T follicular helper cell (primary cell): Measurements from ENCODE around the gene FPR2.
"Not testable (repeated sequence)": the region's sequence is repeated elsewhere in the genome, so short reads cannot be mapped to it uniquely, and the experiment has no call there.

Experiments used
- DNase-seq: peaks from one replicate; pipeline ENCODE4 v3.0.0-alpha.2; 2020; ENCODE audit warnings: low read depth

The FPR2 gene

DNA sequence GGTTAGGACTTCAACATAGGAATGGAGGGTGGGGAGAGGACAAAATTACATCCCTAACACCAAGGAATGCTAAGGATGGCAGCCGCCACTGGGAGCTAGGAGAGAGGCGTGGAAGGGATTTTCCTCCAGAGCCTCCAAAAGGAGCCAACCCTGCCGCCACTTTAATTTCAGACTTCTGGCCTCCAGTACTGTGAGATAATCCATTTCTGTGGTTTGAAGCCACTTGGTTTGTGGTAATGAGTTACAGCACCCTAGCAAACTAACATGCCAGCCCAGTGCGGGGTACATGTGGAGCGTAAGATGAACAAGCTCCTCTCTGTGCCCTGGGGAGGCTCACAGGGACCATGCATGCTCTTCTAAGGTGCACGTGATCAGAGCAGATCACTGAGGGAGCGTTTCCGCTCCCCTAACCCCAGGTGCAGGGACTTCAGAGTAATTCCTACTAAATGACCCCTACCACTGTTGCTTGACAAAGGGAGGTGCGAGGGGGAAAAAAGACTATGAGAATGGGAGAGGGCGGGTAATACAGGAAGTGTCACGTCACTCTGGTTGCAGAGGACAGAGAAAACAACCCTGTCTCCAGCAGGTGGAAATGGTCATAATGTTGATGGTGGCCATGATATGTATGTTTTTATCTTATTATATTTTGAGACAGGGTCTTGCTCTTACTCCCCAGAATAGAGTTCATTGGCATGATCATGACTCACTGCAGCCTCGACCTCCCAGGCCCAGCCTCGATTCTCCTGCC is 21.3 kb upstream of the FPR2 start:
- no peak for DNase-seq

DNA sequence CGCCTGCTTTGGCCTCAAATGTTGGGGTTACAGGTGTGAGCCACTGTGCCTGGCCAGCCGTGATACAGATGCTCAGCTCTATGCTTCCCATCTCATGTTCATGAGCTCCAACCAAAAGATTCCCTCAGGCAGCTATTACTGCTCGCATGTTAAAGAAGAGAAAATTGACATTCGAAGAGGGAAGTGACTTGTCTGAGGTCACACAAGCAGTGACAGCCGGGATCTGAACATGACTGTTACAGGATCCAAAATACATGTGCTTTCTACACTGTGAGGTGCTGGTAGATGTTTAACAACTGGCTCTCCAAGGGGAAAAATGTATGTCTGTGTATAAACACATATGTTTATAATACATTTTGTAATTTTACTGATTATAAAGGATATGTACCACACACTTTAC is 20.6 kb upstream of the FPR2 start:
- no peak for DNase-seq

- no peak for DNase-seq
Measured at GRCh38 chr19:51742789-51743188, 18.2 kb upstream of the FPR2 start.

- DNase-seq, result no peak
Measured at GRCh38 chr19:51743405-51743804, 17.6 kb upstream of the FPR2 start.

- DNase-seq, result no peak
Measured at GRCh38 chr19:51746731-51747130, 14.2 kb upstream of the FPR2 start.

GRCh38 chr19:51749979-51750378 is 11.0 kb upstream of the FPR2 start:
- DNase-seq, result no peak

DNA sequence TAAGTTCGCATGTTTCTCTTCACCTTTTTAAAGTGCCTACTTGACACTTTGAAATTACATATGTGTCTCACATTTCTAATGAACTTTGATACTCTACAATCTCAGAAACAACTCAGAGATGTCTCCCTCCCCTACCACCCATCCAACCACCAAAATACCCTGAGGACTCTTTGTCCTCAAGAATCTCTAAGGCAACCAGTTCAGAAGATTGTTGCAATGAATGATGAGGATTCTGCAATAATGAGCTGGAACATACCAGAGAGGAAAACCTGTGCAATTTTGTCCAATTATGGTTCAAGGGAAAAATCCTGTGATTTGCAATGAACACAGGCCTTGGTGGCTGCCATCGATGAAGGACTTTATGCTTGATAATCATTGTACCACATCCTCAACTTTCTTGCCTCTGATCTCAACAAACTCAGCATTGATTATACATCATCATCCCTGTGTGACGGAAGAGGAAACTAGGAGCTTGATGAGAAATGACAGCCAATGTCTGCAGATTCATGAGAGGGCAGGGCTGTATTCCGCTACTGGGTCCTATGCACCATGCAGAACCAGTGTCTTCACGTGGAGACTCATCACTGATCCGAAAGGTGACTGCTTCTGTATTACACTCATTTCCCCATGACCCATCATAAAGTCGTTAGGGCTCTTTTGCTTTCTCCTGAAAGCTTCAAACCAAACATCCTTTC is 10.4 kb upstream of the FPR2 start:
- DNase-seq, result no peak

- no peak for DNase-seq
Measured at GRCh38 chr19:51751655-51752054, 9.3 kb upstream of the FPR2 start, which contains the start of gene FPR1. Gene FPR1, minus strand, starts transcription at chr19:51751878. Its CDS starts 4,884 bp downstream, at chr19:51746994.

- no peak for DNase-seq
Measured at GRCh38 chr19:51754109-51754508, 6.9 kb upstream of the FPR2 start.

DNA sequence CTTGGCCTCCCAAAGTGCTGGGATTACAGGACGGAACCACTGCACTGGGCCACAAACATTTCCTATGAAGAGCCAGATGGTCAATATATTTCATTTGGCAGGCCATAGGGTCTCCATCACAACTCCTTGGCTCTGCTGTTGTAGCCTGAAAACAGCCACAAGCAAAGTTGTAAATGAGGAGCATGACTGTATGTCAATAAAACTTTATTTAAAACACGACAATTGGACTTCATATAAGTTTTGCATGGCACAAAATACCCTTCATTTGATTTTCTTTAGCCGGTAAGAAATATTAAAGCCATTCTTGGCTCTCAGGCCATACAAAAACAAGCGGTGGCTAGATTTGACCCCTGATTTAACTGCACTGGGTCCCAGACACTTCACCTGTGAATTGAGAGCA is 6.2 kb upstream of the FPR2 start:
- DNase-seq, result no peak

DNA sequence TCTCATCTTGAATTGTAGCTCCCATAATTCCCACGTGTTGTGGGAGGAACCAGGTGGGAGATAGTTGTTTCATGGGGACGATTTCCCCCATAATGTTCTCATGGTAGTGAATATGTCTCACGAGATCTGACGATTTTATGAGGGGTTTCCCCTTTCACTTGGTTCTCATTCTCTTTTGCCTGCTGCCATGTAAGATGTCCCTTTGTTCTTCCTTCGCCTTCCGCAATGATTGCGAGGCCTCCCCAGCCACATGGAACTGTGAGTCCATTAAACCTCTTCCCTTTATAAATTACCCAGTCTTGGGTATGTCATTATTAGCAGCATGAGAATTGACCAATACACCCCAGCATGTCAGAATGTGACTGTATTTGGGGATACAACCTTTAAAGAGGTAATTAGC is 5.4 kb upstream of the FPR2 start:
- DNase-seq, result no peak

DNA sequence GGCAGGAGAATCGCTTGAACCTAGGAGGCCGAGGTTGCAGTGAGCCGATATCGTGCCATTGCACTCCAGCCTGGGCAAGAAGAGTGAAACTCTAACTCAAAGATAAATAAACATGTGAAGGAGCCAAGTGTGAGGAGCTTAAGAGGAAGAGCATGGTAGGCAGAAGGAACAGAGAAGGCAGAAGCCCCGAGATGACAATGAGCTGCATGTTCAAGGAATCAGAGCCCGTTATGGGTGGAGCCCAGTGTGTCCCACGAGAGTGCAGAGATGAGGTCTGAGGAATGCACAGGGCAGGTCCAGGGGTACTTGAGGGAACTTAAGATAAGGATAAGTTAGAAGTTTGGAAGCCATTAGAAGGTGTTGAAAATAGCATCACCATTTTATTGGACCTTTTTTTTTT is 716 bp downstream of the FPR2 start:
- no peak for DNase-seq

GRCh38 chr19:51765086-51765485 is 4.1 kb downstream of the FPR2 start:
- DNase-seq, result no peak

GRCh38 chr19:51766461-51766860 is 5.5 kb downstream of the FPR2 start:
- no peak for DNase-seq

DNA sequence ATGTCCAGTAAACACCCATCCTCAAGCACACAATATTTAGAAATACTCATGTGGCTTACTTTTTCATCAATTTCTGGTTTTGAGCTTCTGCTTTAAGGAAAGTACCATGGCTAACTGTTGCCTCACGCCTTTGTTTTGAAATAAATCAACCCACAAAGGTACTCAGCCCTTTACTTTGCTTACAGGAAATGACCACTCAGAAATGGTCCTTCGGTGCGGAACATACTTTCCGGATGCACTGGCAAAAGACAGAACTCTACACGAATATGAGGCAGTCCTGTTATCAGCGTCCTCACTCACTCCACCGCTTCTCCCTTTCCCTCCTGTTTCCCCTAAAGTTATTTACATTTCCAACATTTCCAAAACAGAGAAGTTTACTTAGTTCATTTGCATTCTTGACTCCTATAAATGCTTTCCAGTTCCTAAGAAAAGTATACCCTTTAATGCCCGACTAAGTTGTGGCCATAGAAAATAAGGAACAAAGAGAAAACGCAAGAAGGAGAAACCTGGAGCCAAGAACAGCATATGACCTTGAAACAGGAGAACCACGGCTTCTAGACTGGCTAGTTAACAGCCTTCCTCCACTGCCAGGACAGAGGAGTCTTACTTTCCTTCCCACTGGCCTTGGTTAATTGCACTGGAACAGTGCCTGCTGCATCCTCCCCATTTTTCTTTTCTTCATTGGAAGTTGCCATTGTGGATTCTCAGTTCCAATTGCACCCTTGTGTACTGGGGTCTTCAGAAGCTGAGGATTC is 10.6 kb downstream of the FPR2 start:
- no peak for DNase-seq

GRCh38 chr19:51772977-51773376 is 12.0 kb downstream of the FPR2 start:
- no peak for DNase-seq

DNA sequence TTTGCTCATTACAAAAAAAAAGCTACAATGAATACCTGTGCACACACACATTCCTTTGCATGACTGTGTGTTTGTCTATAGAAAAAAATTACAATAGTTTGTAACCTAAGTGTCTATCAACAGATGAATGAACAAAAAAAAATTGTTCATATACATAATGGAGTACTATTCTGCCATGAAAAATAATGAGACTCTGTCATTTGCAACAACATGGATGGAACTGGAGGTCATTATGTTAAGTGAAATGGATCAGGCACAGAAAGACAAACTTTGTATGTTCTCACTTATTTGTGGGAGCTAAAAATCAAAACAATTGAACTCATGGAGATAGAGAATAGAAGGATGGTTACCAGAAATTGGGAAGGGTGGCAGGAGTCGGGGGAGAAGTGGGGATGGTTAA is 15.6 kb downstream of the FPR2 start:
- DNase-seq, result not testable (repeated sequence)

GRCh38 chr19:51777570-51778462 is 16.8 kb downstream of the FPR2 start:
- peak; percentile 1 for DNase-seq

DNA sequence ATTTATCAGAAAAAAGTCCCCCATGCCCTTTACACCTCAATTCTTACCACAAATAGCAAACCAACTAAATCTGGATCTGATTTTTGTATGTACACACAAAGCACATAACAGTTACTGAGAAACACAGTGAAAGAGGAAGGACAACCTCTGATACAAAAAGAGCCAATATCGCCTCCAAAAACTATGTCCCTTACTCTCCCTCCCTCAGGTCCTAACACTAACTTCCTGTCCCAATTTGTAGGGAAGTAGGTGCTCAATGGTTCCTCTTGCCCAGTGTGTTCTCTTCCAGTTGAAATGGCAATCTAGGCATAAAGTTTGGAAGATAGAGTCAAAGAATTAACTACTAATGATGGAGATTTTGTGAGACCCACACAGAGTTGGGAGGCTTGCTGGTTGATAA is 18.2 kb downstream of the FPR2 start:
- DNase-seq, result no peak

GRCh38 chr19:51779703-51780102 is 18.7 kb downstream of the FPR2 start:
- DNase-seq, result no peak

DNA sequence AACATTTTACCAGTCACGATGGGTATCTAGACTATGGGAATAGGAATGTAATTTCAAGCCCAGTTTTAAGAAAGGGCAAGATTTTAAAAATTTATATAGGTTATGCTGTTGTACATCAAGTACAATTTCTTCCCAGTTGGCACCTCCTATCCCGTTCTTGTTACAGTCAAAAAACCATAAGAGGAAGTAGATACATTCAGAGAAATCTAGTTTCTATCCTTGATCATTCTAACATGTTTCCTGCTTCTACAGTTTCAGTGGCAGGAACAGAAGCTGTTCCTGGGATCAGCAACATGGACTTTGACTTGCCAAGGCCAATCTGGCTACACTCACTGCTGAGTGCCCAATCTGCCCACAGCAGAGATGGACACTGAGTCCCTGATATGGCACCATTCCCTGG is 19.3 kb downstream of the FPR2 start:
- no peak for DNase-seq

GRCh38 chr19:51781999-51782398 is 21.0 kb downstream of the FPR2 start:
- no peak for DNase-seq
